NB4 (cell line): Measurements from ENCODE around the gene RPS6KA2.

Experiments used
- DNase-seq: peaks from one replicate; pipeline ENCODE4 v3.0.0; 2010; ENCODE audit warnings: low read depth
- H3K4me3 ChIP-seq: one replicate; pipeline ENCODE4 v1.5.1; 2011; ENCODE audit warnings: mild to moderate bottlenecking, low read depth, low read length, moderate library complexity
- CTCF ChIP-seq: IDR thresholded peaks from one replicate; pipeline ENCODE4 v1.5.1; 2012; ENCODE audit warnings: low read depth, low read length
- MAX ChIP-seq: IDR thresholded peaks from 2 replicates; pipeline ENCODE4 v1.6.1; 2011; ENCODE audit warnings: low read depth, low read length
- MYC ChIP-seq: IDR thresholded peaks from 2 replicates; pipeline ENCODE4 v1.6.1; 2011; ENCODE audit warnings: low read depth, low read length
- POLR2A ChIP-seq: IDR thresholded peaks from 2 replicates; pipeline ENCODE4 v1.6.1; 2011; ENCODE audit warnings: mild to moderate bottlenecking; ENCODE audit not compliant: insufficient read length; ENCODE audit errors: extremely low read depth

The RPS6KA2 gene

GRCh38 chr6:166439366-166440091, 187.5 kb downstream of the RPS6KA2 start:
- TF ChIP-seq MAX (no peak), MYC (no peak), CTCF (no peak), POLR2A (no peak)
- no peak overlapping the region for H3K4me3 ChIP-seq
- no peak for DNase-seq

GRCh38 chr6:166438211-166438861, 188.7 kb downstream of the RPS6KA2 start:
- no peak overlapping the region for H3K4me3 ChIP-seq
- TF ChIP-seq MAX (no peak), CTCF (no peak), POLR2A (no peak), MYC (no peak)
- no peak for DNase-seq

DNA sequence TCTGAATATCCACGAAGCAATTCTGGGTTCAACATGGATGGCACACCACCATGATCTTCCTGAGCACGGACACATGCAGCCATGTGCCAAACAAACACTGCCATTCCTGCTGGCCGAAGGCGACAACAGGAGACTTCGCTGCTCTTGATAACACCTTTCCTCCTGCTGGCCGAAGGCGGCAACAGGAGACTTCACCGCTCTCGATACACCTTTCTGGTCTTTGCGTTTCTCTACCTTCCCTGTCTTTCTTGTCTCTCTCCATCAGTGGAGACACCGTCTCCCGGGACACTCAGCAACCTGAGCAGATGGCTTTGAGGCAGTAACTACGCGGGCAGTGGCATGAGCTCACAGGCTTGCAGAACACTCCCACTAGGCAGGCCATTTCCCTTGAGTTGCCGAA, 189.4 kb downstream of the RPS6KA2 start:
- no peak for DNase-seq
- TF ChIP-seq CTCF (no peak), POLR2A (no peak), MAX (no peak), MYC (no peak)
- no peak overlapping the region for H3K4me3 ChIP-seq

DNA sequence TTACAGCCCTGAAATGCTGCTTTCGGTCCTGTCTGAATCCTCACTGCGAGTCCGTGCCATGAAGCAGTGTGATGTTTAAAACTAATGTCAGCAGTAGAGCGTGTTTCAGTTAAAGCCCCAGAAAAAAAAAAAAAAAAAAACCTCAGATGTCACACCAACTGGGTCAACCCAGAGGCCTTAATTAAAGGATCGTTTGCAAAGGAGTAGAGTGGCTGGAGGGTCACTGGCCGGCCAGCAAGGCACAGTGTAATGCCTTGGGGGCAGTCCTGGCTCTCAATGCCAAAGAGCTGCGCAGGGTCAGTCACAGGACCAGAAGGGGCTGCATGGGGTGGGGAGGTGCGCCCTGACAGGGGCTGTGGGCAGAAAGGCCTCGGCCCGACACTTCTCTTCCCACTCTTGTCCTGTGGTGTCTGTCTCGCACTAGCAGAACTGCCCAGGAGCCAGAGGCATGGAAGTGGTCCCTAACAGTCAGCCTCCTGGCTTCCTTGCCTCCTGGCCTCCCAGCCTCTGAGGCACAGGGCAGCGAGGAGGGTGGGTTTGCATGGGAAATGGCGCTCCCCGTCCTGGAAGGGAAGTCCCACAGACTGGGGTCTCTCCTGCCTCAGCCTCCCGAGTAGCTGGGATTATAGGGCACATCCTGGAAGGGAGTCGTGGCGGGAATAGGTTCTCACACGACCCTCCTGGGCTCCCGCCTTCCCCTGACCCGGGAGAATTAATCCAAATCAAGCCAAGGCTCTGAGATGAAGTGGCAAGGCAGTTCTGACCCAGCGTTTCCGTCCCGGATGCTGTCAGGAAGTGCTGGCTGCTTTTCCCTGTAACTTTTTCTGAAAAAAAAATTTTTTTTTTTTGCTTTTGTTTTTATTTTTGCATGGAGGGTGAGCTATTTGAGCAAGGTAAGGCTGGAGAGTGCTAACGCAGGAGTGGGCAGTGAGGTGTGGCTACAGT, 190.6 kb downstream of the RPS6KA2 start:
- no peak for TF ChIP-seq MAX
- no peak for TF ChIP-seq POLR2A
- TF ChIP-seq MYC: no peak
- no peak for TF ChIP-seq CTCF
- DNase-seq: no peak
- no peak overlapping the region for H3K4me3 ChIP-seq

GRCh38 chr6:166435574-166435973, 191.5 kb downstream of the RPS6KA2 start:
- H3K4me3 ChIP-seq: no peak overlapping the region
- peak; percentile 47 for DNase-seq
- TF ChIP-seq MYC (no peak), POLR2A (no peak), MAX (no peak), CTCF (peak; percentile 30)
